ENCODE measurements around the gene FLRT2. TPM values are rescaled to one million over a fixed set of nuclear protein-coding genes. Genes with fewer than 3 reads are reported as not detected.

The FLRT2 gene
- total and polyA plus RNA-seq, 2 of the 4 experiments (the other 2 are of a cell fraction), result 10.2 to 13.1 TPM

GRCh38 chr14:85546390-85546789 lies 16.4 kb downstream of the FLRT2 start:
- Histone ChIP-seq H3K4me3 (ENCODE audit: insufficient read depth, low read depth, low read length) (no peak overlapping the region), H3K4me2 (ENCODE audit: low read depth, low read length) (no peak overlapping the region), H3K79me1 (ENCODE audit: low read depth in 1 of 2, low read length in 2 of 2) (peaks cover 17 to 23% of the 10 kb centered on the region in 2 experiments), H3K4me1 (ENCODE audit: control insufficient read depth, insufficient read depth, low read length) (no peaks in the 10 kb centered on the region; the same call in 1 of the 2 replicates), H2BK20ac (ENCODE audit: low read depth, low read length) (no peak overlapping the region), H2BK5ac (ENCODE audit: low read depth, low read length, poor library complexity, severe bottlenecking) (no peak overlapping the region), H3K23ac (ENCODE audit: low read depth, low read length) (no peak overlapping the region), H3K9ac (ENCODE audit: low read depth, low read length) (no peak overlapping the region), H2AK9ac (replicated peaks; ENCODE audit: low read depth, low read length, poor library complexity) (no peak overlapping the region), H2BK120ac (ENCODE audit: low read depth, low read length) (no peak overlapping the region), H4K5ac (ENCODE audit: low read depth, low read length) (no peak overlapping the region), H4K91ac (ENCODE audit: insufficient read depth, low read depth, low read length) (no peak overlapping the region), H2AK5ac (ENCODE audit: low read depth, low read length) (no peak overlapping the region), H2BK15ac (ENCODE audit: low read depth, low read length) (no peak overlapping the region), H4K20me1 (ENCODE audit: insufficient read depth, low read length) (no peaks in the 10 kb centered on the region), H3K27ac (ENCODE audit: insufficient read depth, low read length) (no peak overlapping the region), H2AFZ (replicated peaks; ENCODE audit: low read length, poor library complexity) (no peak overlapping the region), H3K36me3 (ENCODE audit: control insufficient read depth, insufficient read depth, low read length) (peaks cover 13% of the 10 kb centered on the region), H3K9me3 (ENCODE audit: control insufficient read depth, insufficient read depth, low read length) (no peaks in the 10 kb centered on the region; the same call in 1 of the 2 replicates), H3K4ac (ENCODE audit: low read depth, low read length) (no peak overlapping the region), H3K9me1 (ENCODE audit: insufficient read depth, low read length) (no peaks in the 10 kb centered on the region), H3K14ac (replicated peaks; ENCODE audit: low read depth, low read length) (no peak overlapping the region), H4K8ac (ENCODE audit: low read depth in 2 of 2, low read length in 2 of 2) (no peak overlapping the region), H3K56ac (ENCODE audit: extremely low read depth, insufficient read depth, low read length) (no peak overlapping the region), H3K18ac (ENCODE audit: low read depth, low read length) (no peak overlapping the region), H3K27me3 (ENCODE audit: control insufficient read depth, insufficient read depth, low read length) (no peaks in the 10 kb centered on the region)
- no peak for DNase-seq
- no peak for TF ChIP-seq MXI1 (IDR thresholded peaks at IDR 0.05; ENCODE audit: borderline replicate concordance, low read depth, low read length)
- no peak for TF ChIP-seq RFX5 (IDR thresholded peaks at IDR 0.05; ENCODE audit: low read depth, low read length)
- TF ChIP-seq SMC3 (IDR thresholded peaks at IDR 0.05; ENCODE audit: low read depth, low read length), result no peak
- TF ChIP-seq, protein P1, sequence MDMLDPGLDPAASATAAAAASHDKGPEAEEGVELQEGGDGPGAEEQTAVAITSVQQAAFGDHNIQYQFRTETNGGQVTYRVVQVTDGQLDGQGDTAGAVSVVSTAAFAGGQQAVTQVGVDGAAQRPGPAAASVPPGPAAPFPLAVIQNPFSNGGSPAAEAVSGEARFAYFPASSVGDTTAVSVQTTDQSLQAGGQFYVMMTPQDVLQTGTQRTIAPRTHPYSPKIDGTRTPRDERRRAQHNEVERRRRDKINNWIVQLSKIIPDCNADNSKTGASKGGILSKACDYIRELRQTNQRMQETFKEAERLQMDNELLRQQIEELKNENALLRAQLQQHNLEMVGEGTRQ (IDR thresholded peaks at IDR 0.05; ENCODE audit: low read depth, low read length), result no peak
- no peak for TF ChIP-seq MAZ (IDR thresholded peaks at IDR 0.05; ENCODE audit: borderline replicate concordance, low read depth, low read length)
- TF ChIP-seq MAFK (IDR thresholded peaks at IDR 0.05; ENCODE audit: low read depth, low read length), result no peak
- TF ChIP-seq NFE2L2 (IDR thresholded peaks at IDR 0.05; ENCODE audit: low read depth, low read length), result no peak
- no peak for TF ChIP-seq ELK1 (IDR thresholded peaks at IDR 0.05; ENCODE audit: borderline replicate concordance, low read depth, low read length)
- TF ChIP-seq CTCF (conservative IDR thresholded peaks at IDR 0.05; ENCODE audit: low read depth, low read length), result no peak
- no peak for TF ChIP-seq CHD1 (IDR thresholded peaks at IDR 0.05; ENCODE audit: low read depth, low read length)
- no peak for TF ChIP-seq FOS (IDR thresholded peaks at IDR 0.05; ENCODE audit: low read depth, low read length)
- no peak for TF ChIP-seq RAD21 (IDR thresholded peaks at IDR 0.05; ENCODE audit: low read length)
- TF ChIP-seq POLR2A (IDR thresholded peaks at IDR 0.05; ENCODE audit: low read depth, low read length), result no peak
- CTCF ChIA-PET, result no interaction called here
- in situ Hi-C loops (cut with MboI; ENCODE audit: low sequenced_read_pairs) (loop anchor here (25.0 kb wide), 1 partner anchor 491 kb away; no protein-coding TSS in a partner anchor), dilution Hi-C loops (cut with HindIII; ENCODE audit: low sequenced_read_pairs, unreplicated experiment) (no loop called here), intact Hi-C loops (cut with micrococcal nuclease) (no loop called here)
- no CpG with 5 or more reads among the region's 3 CpGs for WGBS, 2 experiments (ENCODE audit: extremely low coverage in 2 of 2, insufficient read length in 1 of 2)
- BruUV-seq (replicated peaks), result no TSS peak
- POLR2A ChIA-PET (ENCODE audit: unreplicated experiment), result no interaction called here
- no peak for ATAC-seq (ENCODE audit: low read depth)
